ENCODE results near the gene WAPL.

GRCh38 chr10:86415583-86415982 is 106.0 kb downstream of the WAPL start:
- no peak for TF ChIP-seq CTCF (conservative IDR thresholded peaks at IDR 0.05; ENCODE audit: low read depth, low read length)
- TF ChIP-seq EZH2 (IDR thresholded peaks at IDR 0.05; ENCODE audit: low read length, unreplicated experiment), result no peak

All from PC-3 (cell line).